Right ventricle myocardium inferior (tissue), 1 donor: ENCODE data around the gene PDXDC1. TPM values are rescaled to one million over a fixed set of nuclear protein-coding genes. Genes with fewer than 3 reads are reported as not detected.
A peak's percentile ranks its signal among the peaks of the same experiment; 100 is the strongest.
"Not testable (repeated sequence)": the region's sequence is repeated elsewhere in the genome, so short reads cannot be mapped to it uniquely, and the experiment has no call there.

Experiments
- ATAC-seq: fragments of 200-7000 bp; cut with Tn5 transposase; one replicate; pipeline ENCODE4 v1.9.1; 2020; ENCODE audit warnings: mild to moderate bottlenecking, moderate library complexity
- DNase-seq: peaks from one replicate; pipeline ENCODE4 v3.0.0; 2021; ENCODE audit errors: missing footprints
- intact Hi-C: fragments of 100-400 bp; cut with DNase I; formaldehyde crosslinking; loops from one replicate; pipeline ENCODE4 v1.11.0; 2022
- total RNA-seq: library from RNA; stranded (reverse); fragmentation: NEBNext Ultra II Directional; extraction: Animal tissue kit (Norgen Biotek cat#: 25700); gene quantifications from one replicate; pipeline ENCODE4 v1.2.1, GENCODE V29; 2021
- donor health status: DM: no; HTN: yes; CAD: no; lungs with severe emphysema.

The PDXDC1 gene
- total RNA-seq, 1 donor from 2014 or later, result 79.0 TPM

- DNase-seq, intact Hi-C loops, ATAC-seq: not testable (repeated sequence)
These were observed 23.5 kb downstream of the PDXDC1 start for GRCh38 chr16:14998300-14998699.

- intact Hi-C loops, DNase-seq: not testable (repeated sequence)
- peak; percentile 17 for ATAC-seq
These were observed 25.0 kb downstream of the PDXDC1 start for GRCh38 chr16:14999845-15000244.

- ATAC-seq, intact Hi-C loops, DNase-seq: not testable (repeated sequence)
These were observed 27.6 kb downstream of the PDXDC1 start for GRCh38 chr16:15002448-15002847.

- intact Hi-C loops, DNase-seq: not testable (repeated sequence)
- ATAC-seq, result peak; percentile 74
These were observed 30.7 kb downstream of the PDXDC1 start for GRCh38 chr16:15005357-15006132.

GRCh38 chr16:15008647-15009046 lies 33.8 kb downstream of the PDXDC1 start:
- DNase-seq, intact Hi-C loops, ATAC-seq: not testable (repeated sequence)

- DNase-seq, intact Hi-C loops, ATAC-seq: not testable (repeated sequence)
These were observed 38.1 kb downstream of the PDXDC1 start for GRCh38 chr16:15012941-15013340.

- DNase-seq, intact Hi-C loops, ATAC-seq: not testable (repeated sequence)
These were observed 40.8 kb downstream of the PDXDC1 start for GRCh38 chr16:15015671-15016070.

- DNase-seq, intact Hi-C loops: not testable (repeated sequence)
- peak; percentile 20 for ATAC-seq
These were observed 41.5 kb downstream of the PDXDC1 start for GRCh38 chr16:15016354-15016753.

GRCh38 chr16:15016951-15017580 lies 42.2 kb downstream of the PDXDC1 start:
- peak; percentile 70 for ATAC-seq
- intact Hi-C loops, DNase-seq: not testable (repeated sequence)

GRCh38 chr16:15021429-15021828 lies 46.6 kb downstream of the PDXDC1 start:
- DNase-seq, ATAC-seq, intact Hi-C loops: not testable (repeated sequence)

- intact Hi-C loops, result not testable (repeated sequence)
- ATAC-seq, result peak; percentile 35
These were observed 47.4 kb downstream of the PDXDC1 start for GRCh38 chr16:15022194-15022593.

GRCh38 chr16:15023381-15024077 lies 48.7 kb downstream of the PDXDC1 start:
- intact Hi-C loops, ATAC-seq, DNase-seq: not testable (repeated sequence)

More at GRCh38 chr16:15022194-15022593, 47.4 kb downstream of the PDXDC1 start:
- DNase-seq, result not testable (repeated sequence)

GRCh38 chr16:15024858-15025199 lies 50.0 kb downstream of the PDXDC1 start:
- ATAC-seq, intact Hi-C loops, DNase-seq: not testable (repeated sequence)

GRCh38 chr16:15025234-15025951 lies 50.6 kb downstream of the PDXDC1 start:
- DNase-seq, intact Hi-C loops: not testable (repeated sequence)
- ATAC-seq, result peak; percentile 17

- ATAC-seq, DNase-seq, intact Hi-C loops: not testable (repeated sequence)
These were observed 52.2 kb downstream of the PDXDC1 start for GRCh38 chr16:15027051-15027450.

GRCh38 chr16:15027503-15028344 lies 52.9 kb downstream of the PDXDC1 start:
- intact Hi-C loops, DNase-seq: not testable (repeated sequence)
- peak; percentile 45 for ATAC-seq

GRCh38 chr16:15028345-15028715 lies 53.5 kb downstream of the PDXDC1 start:
- intact Hi-C loops, DNase-seq, ATAC-seq: not testable (repeated sequence)
